IMR-90 (cell line): ENCODE data around the gene GNL2.

Source experiments
- BHLHE40 ChIP-seq: fragments of 150-350 bp; IDR thresholded peaks from 2 replicates; pipeline ENCODE4 v1.6.1; 2016; ENCODE audit warnings: mild to moderate bottlenecking, low read depth, low read length
- CEBPB ChIP-seq: IDR thresholded peaks from 2 replicates; pipeline ENCODE4 v1.6.1; 2012; ENCODE audit warnings: low read depth, low read length, improper control_type of control experiment
- CHD1 ChIP-seq: IDR thresholded peaks from 2 replicates; pipeline ENCODE4 v1.6.1; 2012; ENCODE audit warnings: low read depth, low read length, improper control_type of control experiment
- FOS ChIP-seq: fragments of 150-350 bp; IDR thresholded peaks from 2 replicates; pipeline ENCODE4 v1.6.1; 2016; ENCODE audit warnings: low read depth, low read length
- MAFK ChIP-seq: IDR thresholded peaks from 2 replicates; pipeline ENCODE4 v1.6.1; 2012; ENCODE audit warnings: low read depth, low read length, improper control_type of control experiment
- MAZ ChIP-seq: IDR thresholded peaks from 2 replicates; pipeline ENCODE4 v1.6.1; 2012; ENCODE audit warnings: low read depth, mild to moderate bottlenecking, low read length, improper control_type of control experiment, moderate library complexity, borderline replicate concordance
- POLR2A ChIP-seq: IDR thresholded peaks from 2 replicates; pipeline ENCODE4 v1.6.1; 2012; ENCODE audit warnings: mild to moderate bottlenecking, low read depth, low read length
- RAD21 ChIP-seq: IDR thresholded peaks from 2 replicates; pipeline ENCODE4 v1.6.1; 2012; ENCODE audit warnings: low read length, improper control_type of control experiment
- RCOR1 ChIP-seq: IDR thresholded peaks from 2 replicates; pipeline ENCODE4 v1.6.1; 2012; ENCODE audit warnings: mild to moderate bottlenecking, low read length, improper control_type of control experiment; ENCODE audit not compliant: insufficient replicate concordance
- SMC3 ChIP-seq: fragments of 150-350 bp; IDR thresholded peaks from 2 replicates; pipeline ENCODE4 v1.6.1; 2016; ENCODE audit warnings: low read depth, mild to moderate bottlenecking, antibody characterized with exemption, low read length, moderate library complexity
- TF ChIP-seq, protein P1 (sequence below): conservative IDR thresholded peaks from 2 replicates; pipeline ENCODE4 v1.5.1; 2012; ENCODE audit warnings: mild to moderate bottlenecking, low read depth, low read length, improper control_type of control experiment
- TF ChIP-seq, protein P2 (sequence below): fragments of 150-350 bp; IDR thresholded peaks from 2 replicates; pipeline ENCODE4 v1.6.1; 2016; ENCODE audit warnings: low read depth, mild to moderate bottlenecking, low read length, moderate library complexity, borderline replicate concordance
- TF ChIP-seq, protein P3 (sequence below): fragments of 150-350 bp; IDR thresholded peaks from 2 replicates; pipeline ENCODE4 v1.6.1; 2017; ENCODE audit warnings: mild to moderate bottlenecking, antibody characterized with exemption, low read length, low read depth

DNA sequence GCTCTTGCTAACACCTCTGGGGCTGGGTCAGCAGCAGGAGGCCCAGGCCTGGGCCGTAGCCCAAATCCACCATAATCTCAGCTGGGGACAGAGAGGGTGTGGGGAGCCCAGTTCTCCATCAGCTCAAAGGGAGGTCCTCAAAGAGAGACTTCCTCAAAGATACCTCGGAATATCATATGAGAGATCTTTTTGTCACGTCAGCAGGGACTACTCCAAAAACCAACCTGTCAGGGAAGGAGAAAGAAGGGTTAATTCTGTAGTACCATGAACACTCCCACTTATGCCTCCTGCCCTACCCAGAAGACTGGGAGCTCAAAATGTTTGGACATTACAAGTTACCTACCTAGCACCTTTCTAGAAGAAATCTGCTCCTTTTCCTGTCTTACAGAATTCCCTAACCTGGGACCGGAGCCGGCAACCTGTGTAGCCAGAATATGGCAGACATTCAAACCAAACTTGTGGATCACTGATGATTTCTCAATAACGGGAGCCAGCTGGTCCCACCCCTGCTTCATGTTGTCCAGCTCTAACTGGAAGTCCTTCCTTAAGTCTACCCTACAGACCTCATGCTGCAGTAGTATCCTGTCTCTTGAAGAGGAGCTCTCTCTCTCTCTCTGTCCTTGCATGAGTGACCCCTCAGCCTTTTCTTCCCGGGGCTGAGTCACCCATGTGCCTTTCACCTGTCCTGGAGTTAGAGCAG lies 34.1 kb upstream of the GNL2 start:
- TF ChIP-seq, protein P1, sequence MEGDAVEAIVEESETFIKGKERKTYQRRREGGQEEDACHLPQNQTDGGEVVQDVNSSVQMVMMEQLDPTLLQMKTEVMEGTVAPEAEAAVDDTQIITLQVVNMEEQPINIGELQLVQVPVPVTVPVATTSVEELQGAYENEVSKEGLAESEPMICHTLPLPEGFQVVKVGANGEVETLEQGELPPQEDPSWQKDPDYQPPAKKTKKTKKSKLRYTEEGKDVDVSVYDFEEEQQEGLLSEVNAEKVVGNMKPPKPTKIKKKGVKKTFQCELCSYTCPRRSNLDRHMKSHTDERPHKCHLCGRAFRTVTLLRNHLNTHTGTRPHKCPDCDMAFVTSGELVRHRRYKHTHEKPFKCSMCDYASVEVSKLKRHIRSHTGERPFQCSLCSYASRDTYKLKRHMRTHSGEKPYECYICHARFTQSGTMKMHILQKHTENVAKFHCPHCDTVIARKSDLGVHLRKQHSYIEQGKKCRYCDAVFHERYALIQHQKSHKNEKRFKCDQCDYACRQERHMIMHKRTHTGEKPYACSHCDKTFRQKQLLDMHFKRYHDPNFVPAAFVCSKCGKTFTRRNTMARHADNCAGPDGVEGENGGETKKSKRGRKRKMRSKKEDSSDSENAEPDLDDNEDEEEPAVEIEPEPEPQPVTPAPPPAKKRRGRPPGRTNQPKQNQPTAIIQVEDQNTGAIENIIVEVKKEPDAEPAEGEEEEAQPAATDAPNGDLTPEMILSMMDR: no peak
- TF ChIP-seq POLR2A (no peak), SMC3 (no peak), BHLHE40 (no peak), CEBPB (no peak), CHD1 (no peak), MAFK (no peak), RCOR1 (no peak), RAD21 (no peak), MAZ (no peak), FOS (no peak)
- TF ChIP-seq, protein P2, sequence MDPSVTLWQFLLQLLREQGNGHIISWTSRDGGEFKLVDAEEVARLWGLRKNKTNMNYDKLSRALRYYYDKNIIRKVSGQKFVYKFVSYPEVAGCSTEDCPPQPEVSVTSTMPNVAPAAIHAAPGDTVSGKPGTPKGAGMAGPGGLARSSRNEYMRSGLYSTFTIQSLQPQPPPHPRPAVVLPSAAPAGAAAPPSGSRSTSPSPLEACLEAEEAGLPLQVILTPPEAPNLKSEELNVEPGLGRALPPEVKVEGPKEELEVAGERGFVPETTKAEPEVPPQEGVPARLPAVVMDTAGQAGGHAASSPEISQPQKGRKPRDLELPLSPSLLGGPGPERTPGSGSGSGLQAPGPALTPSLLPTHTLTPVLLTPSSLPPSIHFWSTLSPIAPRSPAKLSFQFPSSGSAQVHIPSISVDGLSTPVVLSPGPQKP: no peak
- TF ChIP-seq, protein P3, sequence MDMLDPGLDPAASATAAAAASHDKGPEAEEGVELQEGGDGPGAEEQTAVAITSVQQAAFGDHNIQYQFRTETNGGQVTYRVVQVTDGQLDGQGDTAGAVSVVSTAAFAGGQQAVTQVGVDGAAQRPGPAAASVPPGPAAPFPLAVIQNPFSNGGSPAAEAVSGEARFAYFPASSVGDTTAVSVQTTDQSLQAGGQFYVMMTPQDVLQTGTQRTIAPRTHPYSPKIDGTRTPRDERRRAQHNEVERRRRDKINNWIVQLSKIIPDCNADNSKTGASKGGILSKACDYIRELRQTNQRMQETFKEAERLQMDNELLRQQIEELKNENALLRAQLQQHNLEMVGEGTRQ: no peak
